Glutamatergic neuron (in vitro differentiated cells): ENCODE data around the gene TMEM150B. TPM values are rescaled to one million over a fixed set of nuclear protein-coding genes. Genes with fewer than 3 reads are reported as not detected.

Experiments
- DNase-seq: peaks from one replicate; pipeline ENCODE4 v3.0.0; 2022
- H3K27ac Mint-ChIP-seq: one replicate; pipeline ENCODE4 v1.8.0; 2020; ENCODE audit warnings: mild to moderate bottlenecking, mixed read lengths, inconsistent platforms; ENCODE audit not compliant: unreplicated experiment
- H3K27me3 Mint-ChIP-seq: one replicate; pipeline ENCODE4 v1.8.0; 2020; ENCODE audit warnings: mild to moderate bottlenecking, moderate library complexity, mixed read lengths, inconsistent platforms; ENCODE audit not compliant: unreplicated experiment
- H3K36me3 Mint-ChIP-seq: one replicate; pipeline ENCODE4 v1.8.0; 2020; ENCODE audit warnings: mild to moderate bottlenecking, mixed read lengths, inconsistent platforms; ENCODE audit not compliant: unreplicated experiment
- H3K4me1 Mint-ChIP-seq: one replicate; pipeline ENCODE4 v1.8.0; 2020; ENCODE audit warnings: mild to moderate bottlenecking, low read depth, mixed read lengths, inconsistent platforms; ENCODE audit not compliant: unreplicated experiment
- H3K4me3 Mint-ChIP-seq: one replicate; pipeline ENCODE4 v1.8.0; 2020; ENCODE audit warnings: mild to moderate bottlenecking, mixed read lengths, inconsistent platforms; ENCODE audit not compliant: unreplicated experiment
- H3K9me3 Mint-ChIP-seq: one replicate; pipeline ENCODE4 v1.8.0; 2020; ENCODE audit warnings: mild to moderate bottlenecking, moderate library complexity, mixed read lengths, inconsistent platforms; ENCODE audit not compliant: unreplicated experiment
- total RNA-seq: library from RNA; stranded (reverse); fragmentation: NEBNext Ultra II Directional; extraction: Animal tissue kit (Norgen Biotek cat#: 25700); gene quantifications from one replicate; pipeline ENCODE4 v1.2.1, GENCODE V29; 2021; ENCODE audit not compliant: unreplicated experiment
- TF ChIP-seq, protein P1 (sequence below): fragments of 200-600 bp; sonication (generic); IDR thresholded peaks from one replicate; pipeline ENCODE4 v1.5.0; 2021; ENCODE audit not compliant: partially characterized antibody, unreplicated experiment

TMEM150B gene
- total RNA-seq, 1 donor from 2014 or later: not detected

DNA sequence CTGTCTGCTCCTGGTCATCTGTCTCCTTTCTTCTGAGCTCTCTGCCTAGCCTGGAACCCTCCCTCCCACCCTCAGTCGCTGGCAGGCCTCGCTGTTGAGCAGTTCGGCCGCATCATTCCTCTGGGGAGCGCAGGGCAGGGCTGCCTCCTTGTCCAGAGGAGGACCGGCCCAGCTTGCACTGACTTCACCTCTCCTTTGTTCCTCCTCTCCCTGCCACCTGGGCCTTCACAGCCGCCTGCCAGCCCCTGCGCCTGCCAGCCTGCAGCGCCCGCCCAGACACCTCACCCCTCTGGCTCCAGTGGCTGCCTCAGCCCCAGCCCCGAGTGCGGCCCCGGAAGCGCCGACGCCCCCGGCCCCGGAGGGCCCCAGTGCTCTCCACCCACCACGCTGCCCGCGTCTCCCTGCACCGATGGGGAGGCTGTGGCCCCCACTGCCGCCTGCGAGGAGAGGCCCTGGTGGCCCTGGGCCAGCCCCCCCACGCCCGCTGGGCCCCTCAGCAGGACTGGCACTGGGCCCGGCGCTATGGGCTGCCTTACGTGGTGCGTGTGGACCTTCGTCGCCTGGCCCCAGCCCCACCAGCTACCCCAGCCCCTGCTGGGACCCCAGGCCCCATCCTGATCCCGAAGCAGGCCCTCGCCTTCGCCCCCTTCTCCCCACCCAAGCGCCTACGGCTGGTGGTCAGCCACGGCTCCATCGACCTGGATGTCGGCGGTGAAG is 21.7 kb upstream of the TMEM150B start:
- H3K9me3 Mint-ChIP-seq: peaks cover 8% of the 10 kb centered on the region
- no peak overlapping the region for H3K4me3 Mint-ChIP-seq
- DNase-seq: peak; percentile 86
- H3K27ac Mint-ChIP-seq: peak overlapping the region; percentile 73
- H3K4me1 Mint-ChIP-seq: peaks cover 29% of the 10 kb centered on the region
- TF ChIP-seq, protein P1, sequence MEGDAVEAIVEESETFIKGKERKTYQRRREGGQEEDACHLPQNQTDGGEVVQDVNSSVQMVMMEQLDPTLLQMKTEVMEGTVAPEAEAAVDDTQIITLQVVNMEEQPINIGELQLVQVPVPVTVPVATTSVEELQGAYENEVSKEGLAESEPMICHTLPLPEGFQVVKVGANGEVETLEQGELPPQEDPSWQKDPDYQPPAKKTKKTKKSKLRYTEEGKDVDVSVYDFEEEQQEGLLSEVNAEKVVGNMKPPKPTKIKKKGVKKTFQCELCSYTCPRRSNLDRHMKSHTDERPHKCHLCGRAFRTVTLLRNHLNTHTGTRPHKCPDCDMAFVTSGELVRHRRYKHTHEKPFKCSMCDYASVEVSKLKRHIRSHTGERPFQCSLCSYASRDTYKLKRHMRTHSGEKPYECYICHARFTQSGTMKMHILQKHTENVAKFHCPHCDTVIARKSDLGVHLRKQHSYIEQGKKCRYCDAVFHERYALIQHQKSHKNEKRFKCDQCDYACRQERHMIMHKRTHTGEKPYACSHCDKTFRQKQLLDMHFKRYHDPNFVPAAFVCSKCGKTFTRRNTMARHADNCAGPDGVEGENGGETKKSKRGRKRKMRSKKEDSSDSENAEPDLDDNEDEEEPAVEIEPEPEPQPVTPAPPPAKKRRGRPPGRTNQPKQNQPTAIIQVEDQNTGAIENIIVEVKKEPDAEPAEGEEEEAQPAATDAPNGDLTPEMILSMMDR: no peak
- H3K27me3 Mint-ChIP-seq: peaks cover 14% of the 10 kb centered on the region
- H3K36me3 Mint-ChIP-seq: no peaks in the 10 kb centered on the region

DNA sequence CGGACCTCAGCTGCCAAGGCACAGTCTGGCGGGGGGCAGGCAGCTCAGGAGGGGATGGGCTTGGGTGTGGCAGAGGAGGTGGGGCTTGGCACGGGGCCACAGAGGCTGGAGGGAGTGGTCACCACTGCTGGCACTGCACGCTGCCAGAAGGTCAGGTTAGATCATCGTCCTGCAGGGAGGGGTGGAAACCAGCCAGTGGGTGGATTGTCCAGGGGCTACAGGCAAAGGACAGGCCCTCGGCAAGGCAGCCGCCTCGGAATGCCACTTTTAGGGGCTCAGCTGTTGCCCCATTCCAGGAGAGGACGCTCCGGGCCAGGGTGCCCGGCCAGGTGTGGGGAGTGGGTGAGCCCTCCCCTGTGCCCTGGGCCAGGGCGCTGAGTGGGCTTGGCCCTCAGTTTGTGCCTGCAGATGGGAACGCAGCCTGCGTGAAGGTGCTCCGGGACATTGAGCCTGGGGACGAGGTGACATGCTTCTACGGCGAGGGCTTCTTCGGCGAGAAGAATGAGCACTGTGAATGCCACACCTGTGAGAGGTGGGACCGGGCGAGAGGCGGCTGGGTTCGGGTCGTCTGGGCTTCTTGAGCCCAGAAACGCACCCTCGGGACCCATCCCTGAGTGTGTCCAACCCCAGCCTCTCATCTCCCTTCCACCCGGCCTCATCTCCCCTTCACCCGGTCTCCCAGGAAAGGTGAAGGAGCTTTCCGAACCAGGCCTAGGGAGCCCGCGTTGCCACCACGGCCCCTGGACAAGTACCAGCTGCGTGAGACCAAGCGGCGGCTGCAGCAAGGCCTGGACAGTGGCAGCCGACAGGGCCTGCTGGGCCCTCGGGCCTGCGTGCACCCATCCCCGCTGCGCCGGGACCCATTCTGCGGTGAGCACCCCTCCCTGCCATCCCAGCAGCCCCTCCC is 20.9 kb upstream of the TMEM150B start:
- H3K9me3 Mint-ChIP-seq: peaks cover 6% of the 10 kb centered on the region
- DNase-seq: peak; percentile 59
- H3K36me3 Mint-ChIP-seq: no peaks in the 10 kb centered on the region
- H3K27me3 Mint-ChIP-seq: peaks cover 10% of the 10 kb centered on the region
- H3K4me3 Mint-ChIP-seq: no peak overlapping the region
- peaks cover 31% of the 10 kb centered on the region for H3K4me1 Mint-ChIP-seq
- TF ChIP-seq, protein P1: no peak
- H3K27ac Mint-ChIP-seq: peak overlapping the region; percentile 81

DNA sequence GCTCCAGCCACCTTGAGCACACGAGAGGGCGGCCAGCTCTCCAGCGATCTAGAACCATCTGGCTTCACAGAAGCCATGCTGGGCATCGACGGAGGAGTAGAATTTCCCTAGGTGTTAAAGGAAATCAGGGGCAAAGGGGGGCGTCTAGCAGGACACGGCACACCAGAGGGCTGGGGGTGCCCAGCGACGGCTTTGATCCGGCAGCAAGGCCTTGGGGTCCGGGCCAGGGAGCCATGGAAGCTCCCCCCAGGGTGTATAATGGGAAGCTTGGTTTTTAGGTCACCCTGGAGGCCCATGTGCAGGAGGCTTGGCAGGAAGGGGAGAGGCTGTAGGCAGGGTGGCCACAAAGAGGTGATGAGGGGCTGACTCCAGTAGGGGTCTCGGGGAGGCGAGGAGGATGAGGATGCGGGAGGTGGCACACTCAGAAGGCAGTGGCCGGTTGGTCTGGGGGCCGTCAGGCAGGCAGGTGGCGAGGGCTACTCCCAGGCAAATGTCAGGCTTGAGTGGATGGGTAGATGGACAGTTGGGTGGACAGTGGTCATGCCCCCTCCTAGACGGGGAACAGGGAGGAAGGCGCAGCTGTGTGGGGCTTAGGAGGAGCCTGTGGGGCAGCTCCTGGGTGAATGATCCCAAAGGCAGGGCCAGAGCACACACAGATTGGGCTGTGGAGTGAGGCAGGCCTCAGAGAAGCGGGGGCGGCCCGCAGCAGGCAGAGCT is 20.1 kb upstream of the TMEM150B start:
- TF ChIP-seq, protein P1: no peak
- H3K36me3 Mint-ChIP-seq: no peaks in the 10 kb centered on the region
- peaks cover 8% of the 10 kb centered on the region for H3K27me3 Mint-ChIP-seq
- DNase-seq: no peak
- peak overlapping the region; percentile 81 for H3K27ac Mint-ChIP-seq
- peaks cover 29% of the 10 kb centered on the region for H3K4me1 Mint-ChIP-seq
- peaks cover 3% of the 10 kb centered on the region for H3K9me3 Mint-ChIP-seq
- H3K4me3 Mint-ChIP-seq: peak overlapping the region; percentile 63

DNA sequence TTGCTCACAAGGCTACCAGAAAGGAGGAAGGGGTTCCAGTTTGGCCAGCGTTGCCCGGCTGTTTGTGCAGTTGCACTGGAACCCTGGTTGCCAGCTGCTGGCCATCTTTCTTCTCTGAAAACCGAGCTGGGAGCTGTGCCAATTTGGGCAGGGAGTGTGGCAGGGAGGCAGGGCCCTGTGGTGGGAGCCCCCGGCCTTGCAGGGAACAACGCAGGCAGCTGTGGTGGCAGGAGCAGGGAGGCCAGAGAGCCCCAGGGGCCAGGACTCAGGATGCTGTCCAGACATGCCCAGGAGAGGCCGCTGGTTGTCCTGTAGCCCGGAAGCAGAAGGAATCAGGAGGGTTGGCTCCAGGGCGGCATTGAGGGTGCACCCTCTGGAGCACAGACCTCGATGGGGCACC is 19.3 kb upstream of the TMEM150B start:
- Mint-ChIP-seq H3K4me1 (peaks cover 29% of the 10 kb centered on the region), H3K9me3 (peaks cover 6% of the 10 kb centered on the region), H3K4me3 (no peak overlapping the region), H3K36me3 (peaks cover 3% of the 10 kb centered on the region), H3K27ac (no peak overlapping the region), H3K27me3 (peaks cover 11% of the 10 kb centered on the region)
- DNase-seq: no peak
- TF ChIP-seq, protein P1: no peak
